Left ventricle myocardium inferior (tissue), 1 donor: ENCODE measurements around the gene CDC42BPB. TPM values are rescaled to one million over a fixed set of nuclear protein-coding genes. Genes with fewer than 3 reads are reported as not detected.
"Not testable (repeated sequence)": the region's sequence is repeated elsewhere in the genome, so short reads cannot be mapped to it uniquely, and the experiment has no call there.

Source experiments
- DNase-seq: peaks from one replicate; pipeline ENCODE4 v3.0.0-alpha.2; 2020
- H3K27ac ChIP-seq: fragments of 200-600 bp; replicated peaks from 2 replicates; pipeline ENCODE4 v1.8.0; 2021
- H3K27me3 ChIP-seq: fragments of 200-600 bp; 2 replicates; pipeline ENCODE4 v1.8.0; 2021; ENCODE audit warnings: low read depth
- H3K36me3 ChIP-seq: fragments of 200-600 bp; 2 replicates; pipeline ENCODE4 v1.8.0; 2021
- H3K4me1 ChIP-seq: fragments of 200-600 bp; 2 replicates; pipeline ENCODE4 v1.8.0; 2021
- H3K4me3 ChIP-seq: fragments of 200-600 bp; 2 replicates; pipeline ENCODE4 v1.8.0; 2021; ENCODE audit warnings: mild to moderate bottlenecking, moderate library complexity
- H3K9me3 ChIP-seq: fragments of 200-600 bp; replicated peaks from 2 replicates; pipeline ENCODE4 v1.8.0; 2021
- CTCF ChIP-seq: fragments of 200-600 bp; IDR thresholded peaks from 2 replicates; pipeline ENCODE4 v1.8.0; 2021; ENCODE audit warnings: antibody characterized with exemption, mild to moderate bottlenecking, borderline replicate concordance
- intact Hi-C: fragments of 100-400 bp; cut with micrococcal nuclease; formaldehyde crosslinking; loops from one replicate; pipeline ENCODE4 v1.11.0; 2022
- total RNA-seq: library from RNA; stranded (reverse); fragmentation: NEBNext Ultra II Directional; extraction: Animal tissue kit (Norgen Biotek cat#: 25700); gene quantifications from one replicate; pipeline ENCODE4 v1.2.1, GENCODE V29; 2021
- donor health status: DM: no; HTN: yes; CAD: no; lungs with severe emphysema.

The CDC42BPB gene
- total RNA-seq, 1 donor from 2014 or later, result 67.1 TPM

- peaks cover 5% of the 10 kb centered on the region for H3K36me3 ChIP-seq
- H3K4me3 ChIP-seq, result peak overlapping the region; percentile 66
- no peaks in the 10 kb centered on the region for H3K9me3 ChIP-seq
- H3K4me1 ChIP-seq, result peaks cover 47% of the 10 kb centered on the region
- no peak for TF ChIP-seq CTCF
- intact Hi-C loops, result no loop called here
- DNase-seq, result no peak
- no peak overlapping the region for H3K27ac ChIP-seq
- peaks cover 83% of the 10 kb centered on the region for H3K27me3 ChIP-seq
Observed at GRCh38 chr14:102927346-102927877, 129.9 kb downstream of the CDC42BPB start.

GRCh38 chr14:102926840-102927239 is 130.5 kb downstream of the CDC42BPB start:
- H3K9me3 ChIP-seq, DNase-seq, intact Hi-C loops, H3K27ac ChIP-seq, H3K4me3 ChIP-seq, H3K36me3 ChIP-seq: not testable (repeated sequence)
- Histone ChIP-seq H3K4me1 (peaks cover 47% of the 10 kb centered on the region), H3K27me3 (peaks cover 89% of the 10 kb centered on the region)

- no peaks in the 10 kb centered on the region for H3K9me3 ChIP-seq
- peaks cover 96% of the 10 kb centered on the region for H3K27me3 ChIP-seq
- intact Hi-C loops, result no loop called here
- H3K36me3 ChIP-seq, result no peaks in the 10 kb centered on the region
- no peak overlapping the region for H3K4me3 ChIP-seq
- TF ChIP-seq CTCF, result no peak
- H3K27ac ChIP-seq, result no peak overlapping the region
- H3K4me1 ChIP-seq, result peaks cover 47% of the 10 kb centered on the region
- DNase-seq, result no peak
Observed at GRCh38 chr14:102926104-102926503, 131.2 kb downstream of the CDC42BPB start.

- H3K36me3 ChIP-seq, result no peaks in the 10 kb centered on the region
- intact Hi-C loops, result no loop called here
- DNase-seq, result no peak
- peaks cover 100% of the 10 kb centered on the region for H3K27me3 ChIP-seq
- no peak overlapping the region for H3K27ac ChIP-seq
- H3K4me1 ChIP-seq, result peaks cover 45% of the 10 kb centered on the region
- H3K4me3 ChIP-seq, result no peak overlapping the region
- no peak for TF ChIP-seq CTCF
- no peaks in the 10 kb centered on the region for H3K9me3 ChIP-seq
Observed at GRCh38 chr14:102925646-102926045, 131.7 kb downstream of the CDC42BPB start.

- Histone ChIP-seq H3K4me1 (peaks cover 38% of the 10 kb centered on the region), H3K27ac (no peak overlapping the region), H3K4me3 (no peak overlapping the region), H3K36me3 (no peaks in the 10 kb centered on the region), H3K27me3 (peaks cover 99% of the 10 kb centered on the region), H3K9me3 (no peaks in the 10 kb centered on the region)
- no peak for TF ChIP-seq CTCF
- intact Hi-C loops, result no loop called here
- DNase-seq, result no peak
Observed at GRCh38 chr14:102924632-102925588, 132.4 kb downstream of the CDC42BPB start.
